K562 (cell line): Measurements from ENCODE around the gene ZNF549. TPM values are rescaled to one million over a fixed set of nuclear protein-coding genes. Genes with fewer than 3 reads are reported as not detected.
"Not testable (repeated sequence)": the region's sequence is repeated elsewhere in the genome, so short reads cannot be mapped to it uniquely, and the experiment has no call there.

Source experiments
- ATAC-seq: fragments of 200-7000 bp; cut with Tn5 transposase; 3 replicates; pipeline ENCODE4 v1.9.1; 2020; ENCODE audit warnings: moderate library complexity
- BruUV-seq: library from RNA; stranded (reverse); fragments of 400-500 nt; replicated peaks from 2 replicates; lab custom pipeline; 2021; lab: Mats Ljungman, UMichigan
- CTCF ChIA-PET: fragments of 300-600 bp; formaldehyde crosslinking; extraction: SDS; loops from one replicate; lab custom pipeline; 2021; ENCODE audit warnings: low intra/inter-chr PET ratio; lab: Yijun Ruan, JAX
- POLR2A ChIA-PET: fragments of 300-600, 350-650 bp; sonication (Branson Sonifier 250); formaldehyde crosslinking; extraction: SDS; loops from one replicate; lab custom pipeline; 2021; ENCODE audit warnings: antibody characterized with exemption, inconsistent platforms; lab: Yijun Ruan, JAX
- DNase-seq, 4 experiments: peaks; one replicate each; pipeline versions ENCODE4 v3.0.0 to v3.0.0-alpha.2; 2011 to 2018; ENCODE audit warnings: low spot score in 3 of 4, mixed read lengths in 3 of 4; ENCODE audit errors: extremely low read depth in 1 of 4
- FAIRE-seq: peaks from 2 replicates; lab custom pipeline; 2011; peaks lifted over from hg19 to GRCh38; lab: Jason Lieb, UNC
- H2AFZ ChIP-seq: 2 replicates; pipeline ENCODE4 v1.6.0; 2011; ENCODE audit warnings: low read depth, low read length, control low read depth, inconsistent platforms
- H3K27ac ChIP-seq: fragments of 200-600 bp; 3 replicates; pipeline ENCODE4 v1.8.0; 2011; ENCODE audit warnings: low read depth, mild to moderate bottlenecking, control low read depth, inconsistent platforms, low read length, moderate library complexity, mixed read lengths; ENCODE audit errors: extremely low read depth
- H3K27me3 ChIP-seq, 2 experiments: fragments of 300-600 bp in 1 of 2; 2 replicates in 1 of 2; 3 replicates in 1 of 2; pipeline versions ENCODE4 v1.6.0 to v1.8.0; 2011; ENCODE audit warnings: inconsistent platforms in 2 of 2, low read length in 2 of 2, mild to moderate bottlenecking in 1 of 2, mixed read lengths in 1 of 2, moderate library complexity in 1 of 2; ENCODE audit not compliant: control insufficient read depth in 2 of 2, insufficient read depth in 2 of 2
- H3K36me3 ChIP-seq: fragments of 300-600 bp; 3 replicates; pipeline ENCODE4 v1.8.0; 2011; ENCODE audit warnings: mild to moderate bottlenecking, low read length, inconsistent platforms; ENCODE audit not compliant: control insufficient read depth, insufficient read depth
- H3K4me1 ChIP-seq, 2 experiments: fragments of 200-600 bp in 1 of 2; replicated peaks in 1 of 2; 2 replicates in 1 of 2; 3 replicates in 1 of 2; pipeline versions ENCODE4 v1.5.1 to v1.8.0; 2011; ENCODE audit warnings: inconsistent platforms in 2 of 2, low read length in 2 of 2, mild to moderate bottlenecking in 1 of 2, mixed read lengths in 1 of 2, moderate library complexity in 1 of 2; ENCODE audit not compliant: control insufficient read depth in 2 of 2, insufficient read depth in 2 of 2
- H3K4me2 ChIP-seq: 2 replicates; pipeline ENCODE4 v1.6.1; 2011; ENCODE audit warnings: low read length, control low read depth, inconsistent platforms, mixed read lengths; ENCODE audit not compliant: insufficient read depth
- H3K4me3 ChIP-seq: fragments of 200-600 bp; sonication (generic), shearing (Covaris generic); 2 replicates; pipeline ENCODE4 v1.5.1; 2016; ENCODE audit warnings: control low read depth, inconsistent platforms
- H3K79me2 ChIP-seq: fragments of 200-600 bp; 3 replicates; pipeline ENCODE4 v1.8.0; 2011; ENCODE audit warnings: low read length, inconsistent platforms; ENCODE audit not compliant: control insufficient read depth, insufficient read depth
- H3K9ac ChIP-seq, 2 experiments: 2 replicates each; pipeline versions ENCODE4 v1.6.0 to v1.6.1; 2011; ENCODE audit warnings: low read depth in 2 of 2, low read length in 2 of 2, control low read depth in 1 of 2, inconsistent platforms in 1 of 2, mild to moderate bottlenecking in 1 of 2, mixed read lengths in 1 of 2; ENCODE audit not compliant: insufficient read depth in 1 of 2
- H3K9me1 ChIP-seq: one replicate; pipeline ENCODE4 v1.6.0; 2011; ENCODE audit warnings: inconsistent platforms, mild to moderate bottlenecking, low read length, moderate library complexity; ENCODE audit not compliant: control insufficient read depth, insufficient read depth
- H3K9me3 ChIP-seq: replicated peaks from 2 replicates; pipeline ENCODE4 v1.5.1; 2011; ENCODE audit warnings: low read depth, low read length, inconsistent platforms; ENCODE audit not compliant: control insufficient read depth, insufficient read depth
- H4K20me1 ChIP-seq: replicated peaks from 2 replicates; pipeline ENCODE4 v1.6.1; 2011; ENCODE audit warnings: low read length, inconsistent platforms, mixed read lengths; ENCODE audit not compliant: control insufficient read depth, insufficient read depth
- FOXK1 ChIP-seq: sonication (generic); formaldehyde crosslinking; IDR thresholded peaks from 2 replicates; pipeline ENCODE4 v1.8.0; 2022; ENCODE audit warnings: missing genetic modification reagents, mild to moderate bottlenecking, borderline replicate concordance
- PRDM10 ChIP-seq: fragments of 450-650 bp; IDR thresholded peaks from 2 replicates; pipeline ENCODE4 v1.6.1; 2018; ENCODE audit not compliant: partially characterized antibody
- TBP ChIP-seq: optimal IDR thresholded peaks from 2 replicates; pipeline ENCODE3; 2011; ENCODE audit warnings: low read depth, low read length, improper control_type of control experiment
- TCFL5 ChIP-seq: fragments of 250-450 bp; sonication (Bioruptor Pico); conservative IDR thresholded peaks from 2 replicates; pipeline ENCODE4 v1.6.1; 2021; ENCODE audit warnings: mild to moderate bottlenecking, moderate library complexity, matching md5 sums
- TFAM ChIP-seq: fragments of 250-450 bp; sonication (Bioruptor Pico); conservative IDR thresholded peaks from 2 replicates; pipeline ENCODE4 v1.5.0; 2021; ENCODE audit warnings: mild to moderate bottlenecking, moderate library complexity
- WGBS: fragments of 100-300 bp; shearing (Covaris generic); methylation state at CpG from one replicate; pipeline ENCODE4 v1.1.6; 2016; ENCODE audit warnings: low coverage, mixed read lengths; ENCODE audit not compliant: insufficient coverage; ENCODE audit errors: missing lambda C conversion rate; 5-methylcytosine and 5-hydroxymethylcytosine counted together
- in situ Hi-C: fragments of 300-500 bp; cut with MboI; formaldehyde crosslinking; loops from 4 replicates; pipeline ENCODE4 v1.15.0; 2018; ENCODE audit warnings: inconsistent platforms, mixed read lengths
- intact Hi-C: fragments of 100-400 bp; cut with micrococcal nuclease; formaldehyde crosslinking; loops from 2 replicates; pipeline ENCODE4 v1.14.2; 2022
- polyA plus RNA-seq, 8 experiments: library from polyadenylated mRNA; depleted of rRNA in 4 of 8; stranded (reverse) in 5 of 8; unstranded in 3 of 8; fragments of >200 nt; fragmentation: Nextera tagmentation in 2 of 8; fragmentation: Illumina TruSeq in 1 of 8; extraction: Ambion mirVana in 2 of 8; extraction: Trizol in 1 of 8; gene quantifications; 2 replicates each; pipeline versions ENCODE4 v1.2.1 to v1.2.3, GENCODE V29; 2011 to 2014; ENCODE audit warnings: inconsistent platforms in 1 of 8, missing spikeins in 1 of 8
- total RNA-seq, 7 experiments: library from RNA; depleted of rRNA in 6 of 7; stranded (reverse); fragments of >200 nt in 6 of 7; fragmentation: Illumina TruSeq in 2 of 7; extraction: Trizol in 2 of 7; gene quantifications; 2 replicates each; pipeline versions ENCODE4 v1.2.1 to v1.2.3, GENCODE V29; 2011 to 2021; ENCODE audit warnings: low replicate concordance in 1 of 7

ZNF549 gene
- total and polyA plus RNA-seq, 9 of the 15 experiments (the other 6 are each of a cell fraction or from before 2014, with no cell fraction given), result 0.03 to 0.68 (median 0.25) TPM

DNA sequence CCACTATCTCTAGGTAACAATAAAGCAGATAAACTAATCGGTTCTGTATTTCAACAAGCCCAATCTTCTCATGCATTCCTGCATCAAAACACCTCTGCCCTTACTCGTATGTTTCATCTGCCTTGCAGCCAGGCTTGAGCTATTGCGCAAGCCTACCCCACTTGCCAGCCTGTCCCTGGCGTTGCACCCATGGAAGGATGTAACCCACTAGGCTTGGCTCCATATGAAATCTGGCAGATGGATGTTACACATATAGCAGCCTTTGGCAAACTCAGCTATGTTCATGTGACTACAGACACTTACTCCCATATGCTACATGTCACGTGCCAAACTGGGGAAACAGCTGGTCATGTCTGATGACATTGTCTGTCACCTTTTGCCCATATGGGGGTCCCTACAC is 11.9 kb upstream of the ZNF549 start (continued):
- TF ChIP-seq TCFL5 (CRISPR knock-in tag), result no peak
- TF ChIP-seq FOXK1 (CRISPR knock-in tag), result no peak
- TF ChIP-seq TBP, result no peak
- no peak for TF ChIP-seq PRDM10
- TF ChIP-seq TFAM, result no peak
- TF ChIP-seq, all 486 proteins: peak for 0

DNA sequence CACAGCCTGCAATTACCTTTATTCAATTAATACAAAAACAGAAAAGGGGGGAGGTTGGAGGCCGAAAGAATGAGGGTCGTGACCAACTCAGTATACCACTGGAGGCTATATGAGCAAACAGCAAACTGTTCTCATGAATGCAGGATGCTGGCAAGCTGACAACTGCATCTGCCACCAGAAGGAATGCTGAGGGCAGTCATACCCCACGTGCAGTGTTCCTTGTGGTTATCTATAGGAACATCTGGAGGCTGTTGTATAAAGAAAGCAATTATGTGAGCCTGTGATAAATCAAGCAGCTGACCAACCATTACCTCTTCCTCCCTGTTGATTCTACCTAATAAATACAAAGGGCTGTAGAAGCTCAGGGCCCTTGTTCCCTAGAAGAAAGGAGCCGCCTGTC is 9.1 kb upstream of the ZNF549 start:
- not testable (repeated sequence) for H3K27me3 ChIP-seq, H3K9me3 ChIP-seq

More for the DNA sequence above, 9.1 kb upstream of the ZNF549 start:
- WGBS, result 0% methylated on average over 4 of the region's 4 CpGs
- H3K9me1 ChIP-seq, H3K79me2 ChIP-seq, intact Hi-C loops, H2AFZ ChIP-seq, DNase-seq, ATAC-seq, H3K27ac ChIP-seq, BruUV-seq, H3K4me1 ChIP-seq, H3K36me3 ChIP-seq, H3K9ac ChIP-seq, H3K4me2 ChIP-seq, POLR2A ChIA-PET, FAIRE-seq, in situ Hi-C loops, CTCF ChIA-PET, H3K4me3 ChIP-seq, H4K20me1 ChIP-seq: not testable (repeated sequence)
